ENCODE results near the gene SYTL1.

SYTL1 gene

GRCh38 chr1:27402349-27402754 is 60.5 kb downstream of the SYTL1 start:
- no peak for TF ChIP-seq EGR1 (IDR thresholded peaks at IDR 0.05)
- peak; percentile 66 for TF ChIP-seq RAD21 (IDR thresholded peaks at IDR 0.05; ENCODE audit: low read depth)
- no peak for TF ChIP-seq TEAD4 (IDR thresholded peaks at IDR 0.05)

- TF ChIP-seq RAD21 (IDR thresholded peaks at IDR 0.05; ENCODE audit: low read depth) (0 out of 2 replicates have a peak, but pooled peaks have one; percentile 7), TEAD4 (IDR thresholded peaks at IDR 0.05) (no peak), EP300 (IDR thresholded peaks at IDR 0.05; ENCODE audit: borderline replicate concordance) (no peak)
These were observed 61.4 kb downstream of the SYTL1 start for GRCh38 chr1:27403065-27403726.
